ENCODE measurements around the gene CCDC88A.

DNA sequence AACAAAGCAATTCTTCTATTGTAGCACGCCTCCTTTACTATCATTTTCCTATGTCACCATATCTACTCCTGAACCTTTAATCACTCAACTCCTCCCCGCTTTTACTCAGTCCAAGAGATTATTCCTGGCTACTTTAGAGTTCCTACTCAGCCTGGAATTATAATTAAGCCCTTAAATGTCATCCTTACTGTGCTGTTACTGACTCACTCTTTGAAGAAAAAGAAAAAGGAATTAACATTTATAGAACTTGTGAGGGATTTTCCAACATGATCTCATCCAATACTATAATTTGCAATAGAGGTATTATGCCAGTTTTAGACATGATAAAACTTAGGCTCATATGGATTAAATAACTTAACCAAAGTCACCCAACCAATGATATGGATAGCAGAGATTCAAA, 61.7 kb downstream of the CCDC88A start:
- TF ChIP-seq CTCF (IDR thresholded peaks at IDR 0.05), result no peak
- no peak for TF ChIP-seq POLR2AphosphoS5 (IDR thresholded peaks at IDR 0.05)
- TF ChIP-seq POLR2A (IDR thresholded peaks at IDR 0.05), result no peak
- TF ChIP-seq EP300 (IDR thresholded peaks at IDR 0.05), result no peak
